HG02870 (cell line): ENCODE results near the gene FTCD.
"Not testable (repeated sequence)": the region's sequence is repeated elsewhere in the genome, so short reads cannot be mapped to it uniquely, and the experiment has no call there.

Source experiments
- ATAC-seq: cut with Tn5 transposase; IDR thresholded peaks from one replicate; pipeline ENCODE4 v1.9.1; 2021; ENCODE audit warnings: mild to moderate bottlenecking, moderate library complexity; ENCODE audit not compliant: unreplicated experiment

The FTCD gene

GRCh38 chr21:46113497-46114176, 41.7 kb downstream of the FTCD start:
- ATAC-seq: no peak

DNA sequence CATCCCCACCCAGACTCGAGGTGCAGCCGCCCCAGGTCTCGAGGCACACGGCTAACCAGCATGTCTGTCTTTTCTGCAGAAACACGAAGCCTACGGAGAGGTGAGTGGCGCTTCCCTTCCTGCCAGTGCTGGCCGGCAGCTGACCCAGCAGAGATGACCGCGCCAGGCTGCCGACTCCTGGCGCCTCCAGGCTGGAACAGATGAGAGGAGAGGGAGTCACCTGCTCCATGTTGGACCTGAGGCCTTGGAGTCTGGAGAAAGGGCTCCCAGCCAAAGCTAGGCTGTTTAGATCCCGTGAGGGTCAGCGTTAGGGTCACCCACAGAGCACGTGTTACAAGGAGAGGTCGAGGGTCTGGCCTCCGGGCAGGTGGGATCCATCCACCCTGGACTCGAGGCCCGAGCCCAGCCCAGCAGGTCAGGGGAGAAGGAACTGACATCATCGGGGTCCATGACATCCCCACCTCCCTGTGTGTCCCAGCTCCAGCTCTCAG, 42.6 kb downstream of the FTCD start:
- no peak for ATAC-seq

DNA sequence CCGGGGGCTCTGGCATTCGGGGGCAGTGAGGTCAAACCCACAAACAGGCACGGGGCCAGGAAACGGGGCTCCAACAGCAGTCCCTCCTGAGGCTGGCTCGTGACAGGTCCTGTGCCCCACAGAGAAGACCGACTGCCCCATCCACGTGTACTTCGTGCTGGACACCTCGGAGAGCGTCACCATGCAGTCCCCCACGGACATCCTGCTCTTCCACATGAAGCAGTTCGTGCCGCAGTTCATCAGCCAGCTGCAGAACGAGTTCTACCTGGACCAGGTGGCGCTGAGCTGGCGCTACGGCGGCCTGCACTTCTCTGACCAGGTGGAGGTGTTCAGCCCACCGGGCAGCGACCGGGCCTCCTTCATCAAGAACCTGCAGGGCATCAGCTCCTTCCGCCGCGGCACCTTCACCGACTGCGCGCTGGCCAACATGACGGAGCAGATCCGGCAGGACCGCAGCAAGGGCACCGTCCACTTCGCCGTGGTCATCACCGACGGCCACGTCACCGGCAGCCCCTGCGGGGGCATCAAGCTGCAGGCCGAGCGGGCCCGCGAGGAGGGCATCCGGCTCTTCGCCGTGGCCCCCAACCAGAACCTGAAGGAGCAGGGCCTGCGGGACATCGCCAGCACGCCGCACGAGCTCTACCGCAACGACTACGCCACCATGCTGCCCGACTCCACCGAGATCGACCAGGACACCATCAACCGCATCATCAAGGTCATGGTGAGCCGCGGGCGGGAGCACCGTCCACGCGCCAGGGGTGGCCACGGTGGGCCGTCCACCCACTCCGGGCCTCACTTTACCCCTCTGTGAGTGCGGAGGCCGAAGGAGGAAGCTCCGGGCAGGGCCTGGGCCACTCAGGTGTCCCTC, 43.3 kb downstream of the FTCD start:
- ATAC-seq: no peak

GRCh38 chr21:46111193-46111571, 44.2 kb downstream of the FTCD start:
- no peak for ATAC-seq

GRCh38 chr21:46110499-46111192, 44.7 kb downstream of the FTCD start:
- no peak for ATAC-seq

DNA sequence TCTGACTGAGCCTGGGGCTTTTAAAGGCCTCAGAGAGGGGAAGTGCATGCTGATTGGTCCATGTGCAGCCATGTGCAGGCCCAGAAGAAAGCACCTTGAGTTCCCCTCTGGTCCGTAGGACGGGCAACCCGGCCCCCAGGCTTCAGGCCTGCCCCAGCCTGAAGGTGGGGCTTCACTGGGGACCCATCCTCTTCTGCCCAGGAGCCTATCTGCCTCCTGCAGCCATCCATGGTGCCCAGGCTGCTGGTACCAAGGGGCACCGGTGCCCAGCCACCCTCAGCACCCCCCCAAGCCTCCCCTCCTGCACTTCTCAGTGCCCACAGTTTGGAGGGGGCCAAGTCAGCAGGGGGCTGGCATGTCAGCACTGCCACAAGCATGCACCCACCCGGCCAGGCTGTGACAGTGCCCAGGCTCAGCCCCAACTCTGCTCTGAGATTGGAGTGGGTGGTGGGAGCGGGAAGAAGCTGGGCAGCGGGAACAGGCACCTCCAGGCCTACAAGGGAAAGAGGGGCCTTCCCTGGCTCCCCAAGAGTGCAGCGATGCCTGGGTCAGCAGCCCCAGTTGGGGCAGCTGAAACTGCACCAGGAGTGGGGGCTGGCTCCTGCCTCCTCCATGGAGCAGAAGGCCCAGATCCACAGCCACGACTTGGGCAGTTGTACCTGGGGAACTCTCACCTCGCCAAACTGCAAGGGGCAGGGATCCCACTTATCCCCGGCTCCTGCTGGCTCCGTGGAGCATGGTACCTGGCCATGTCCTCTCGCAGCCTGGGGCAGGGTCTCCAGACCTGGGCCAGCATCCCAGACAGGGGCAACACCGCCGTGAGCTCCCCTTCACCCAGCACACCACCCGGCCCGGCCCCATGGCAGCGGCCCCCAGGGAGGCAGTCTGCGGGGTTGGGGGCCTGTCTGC, 45.8 kb downstream of the FTCD start:
- ATAC-seq: no peak

DNA sequence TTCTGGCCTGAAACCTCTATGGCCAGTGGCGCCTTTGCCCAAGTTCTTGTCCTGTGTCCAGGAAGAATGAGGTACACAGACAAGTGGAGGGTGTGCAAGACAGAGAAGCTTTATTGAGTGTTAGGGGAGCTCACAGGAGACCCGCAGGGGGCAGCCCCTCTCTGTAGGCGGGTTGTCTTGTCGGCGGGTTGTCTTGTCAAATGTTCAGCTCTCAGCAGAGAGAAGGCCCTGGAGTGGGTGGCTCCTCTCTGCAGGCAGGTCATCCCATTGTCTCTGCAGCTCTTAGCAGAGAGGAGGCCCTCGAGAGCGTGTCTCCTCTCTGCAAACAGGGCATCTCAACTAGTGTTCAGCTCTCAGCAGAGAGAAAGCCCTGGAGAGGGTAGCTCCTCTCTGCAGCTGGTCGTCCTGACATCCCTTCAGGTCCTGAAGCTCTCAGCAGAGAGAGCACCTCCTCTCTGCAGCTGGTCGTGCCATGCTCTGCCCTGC, 46.5 kb downstream of the FTCD start:
- ATAC-seq: no peak

DNA sequence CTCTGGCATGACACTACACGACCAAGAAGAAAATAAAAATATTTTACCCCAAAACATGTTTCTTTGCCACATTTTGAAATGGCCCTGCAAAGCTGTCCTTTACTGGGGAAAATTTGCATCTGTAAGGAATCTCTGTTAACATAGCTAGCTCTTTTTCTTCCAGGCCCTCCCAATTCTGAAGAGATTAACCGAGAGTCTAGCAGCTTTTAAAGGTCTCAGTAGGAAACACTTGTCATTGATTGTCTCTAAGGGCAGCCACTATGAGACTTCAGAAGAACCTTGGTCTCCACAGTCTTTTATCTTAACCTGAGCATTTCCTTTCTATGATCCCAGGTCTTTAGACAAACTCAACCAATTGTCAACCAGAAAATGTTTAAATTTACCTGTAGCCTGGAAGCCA, 48.0 kb downstream of the FTCD start:
- not testable (repeated sequence) for ATAC-seq

DNA sequence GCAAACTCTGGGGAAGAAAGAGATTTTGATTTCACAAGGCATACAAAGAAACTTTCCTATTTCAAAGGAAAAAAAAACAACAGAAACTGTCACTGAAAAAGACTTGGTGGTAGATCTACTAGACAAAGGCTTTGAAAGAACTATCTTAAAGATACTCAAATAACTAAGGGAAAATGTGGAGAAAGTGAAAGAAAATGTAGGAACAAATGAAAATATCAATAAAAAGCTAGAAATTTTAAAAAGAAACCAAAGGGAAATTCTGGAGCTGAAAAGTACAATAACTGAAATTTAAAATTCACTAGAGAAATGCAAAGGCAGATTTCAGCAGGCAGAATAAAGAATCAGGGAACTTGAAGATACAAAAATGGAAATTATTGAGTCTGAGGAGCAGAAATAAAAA, 51.3 kb downstream of the FTCD start:
- ATAC-seq: no peak

- ATAC-seq: no peak
These were observed 54.5 kb downstream of the FTCD start for GRCh38 chr21:46100906-46101305.

DNA sequence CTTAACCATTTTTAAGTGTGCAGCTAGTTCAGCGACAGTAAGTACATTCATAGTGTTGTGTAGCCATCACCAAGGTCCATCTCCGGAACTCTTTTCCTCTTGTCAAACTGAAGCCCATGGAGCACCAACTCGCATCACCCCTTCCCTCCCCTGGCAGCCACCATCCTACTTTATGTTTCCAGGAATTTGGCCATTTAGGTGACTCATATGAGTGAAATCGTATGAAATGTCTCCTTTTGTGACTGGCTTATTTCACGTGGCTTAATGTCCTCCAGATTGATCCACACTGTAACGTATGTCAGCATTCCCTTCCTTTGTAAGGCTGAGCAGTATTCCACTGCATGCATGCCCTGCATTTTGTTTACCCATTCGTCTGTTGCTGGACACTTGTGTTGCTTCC, 55.0 kb downstream of the FTCD start:
- no peak for ATAC-seq

DNA sequence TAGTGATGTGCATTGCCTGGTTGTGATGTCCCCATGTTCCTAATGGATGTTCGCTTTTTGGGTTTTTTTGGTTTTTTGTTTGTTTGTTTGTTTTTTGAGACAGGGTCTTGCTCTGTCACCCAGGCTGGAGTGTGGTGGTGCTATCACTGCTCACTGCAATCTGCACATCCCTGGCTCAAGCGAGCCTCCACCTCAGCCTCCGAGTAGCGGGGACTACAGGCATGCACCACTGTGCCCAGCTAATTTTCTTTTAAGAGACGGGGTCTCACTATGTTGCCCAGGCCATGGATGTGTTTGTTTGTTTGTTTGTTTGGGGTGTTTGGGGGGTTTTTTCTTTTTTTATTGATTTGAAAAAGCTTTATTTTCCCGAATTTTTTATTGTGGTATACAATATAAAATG, 55.4 kb downstream of the FTCD start:
- ATAC-seq: no peak

GRCh38 chr21:46099476-46099875, 55.9 kb downstream of the FTCD start:
- ATAC-seq: no peak

- ATAC-seq: no peak
These were observed 56.9 kb downstream of the FTCD start for GRCh38 chr21:46098303-46099141.

- ATAC-seq: no peak
These were observed 57.8 kb downstream of the FTCD start, which contains the start of gene COL6A2 for GRCh38 chr21:46097336-46098293. TSS of gene COL6A2 (plus strand) at chr21:46098112.

DNA sequence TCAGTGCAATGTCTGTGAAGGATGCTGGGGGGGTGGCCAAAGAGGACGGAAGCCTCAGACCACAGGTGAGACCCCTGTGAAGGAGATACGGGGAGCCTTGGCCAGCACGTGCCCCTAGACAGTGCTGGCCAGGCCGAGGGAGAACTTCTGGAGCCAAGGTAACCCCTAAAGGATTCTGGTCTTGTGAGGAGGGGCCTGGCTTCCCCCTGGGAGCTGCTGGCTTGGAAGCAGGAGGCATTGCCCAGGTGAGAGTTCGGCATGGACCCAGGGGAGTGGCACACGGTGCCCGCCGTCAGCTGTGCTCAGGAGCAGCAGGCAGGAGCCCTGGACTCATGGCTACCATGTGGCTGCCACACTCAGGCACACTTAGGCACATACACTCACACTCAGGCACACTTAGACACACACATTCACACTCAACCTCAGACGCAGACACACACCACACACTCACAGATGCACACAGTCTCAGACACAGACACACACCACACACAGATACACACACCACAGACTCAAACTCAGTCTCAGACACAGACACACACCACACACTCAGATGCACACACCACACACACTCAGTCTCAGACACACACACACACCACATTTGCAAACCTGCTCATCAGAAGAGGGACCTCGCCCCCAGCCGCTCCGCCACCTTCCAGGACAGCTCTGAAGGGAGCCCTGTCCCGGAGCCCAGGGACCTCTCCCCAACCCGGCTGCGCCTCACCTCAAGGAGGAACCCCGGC, 58.6 kb downstream of the FTCD start:
- no peak for ATAC-seq

- no peak for ATAC-seq
These were observed 59.4 kb downstream of the FTCD start for GRCh38 chr21:46095814-46096595.
